NCI-H1930 (cell line): ENCODE data around the gene IQGAP3.
A peak's percentile ranks its signal among the peaks of the same experiment; 100 is the strongest.
"Not testable (repeated sequence)": the region's sequence is repeated elsewhere in the genome, so short reads cannot be mapped to it uniquely, and the experiment has no call there.

Source experiments
- DNase-seq, 2 experiments: peaks; one replicate each; lab custom pipeline; 2025; lab: John Stamatoyannopoulos, UW

Gene IQGAP3, protein sequence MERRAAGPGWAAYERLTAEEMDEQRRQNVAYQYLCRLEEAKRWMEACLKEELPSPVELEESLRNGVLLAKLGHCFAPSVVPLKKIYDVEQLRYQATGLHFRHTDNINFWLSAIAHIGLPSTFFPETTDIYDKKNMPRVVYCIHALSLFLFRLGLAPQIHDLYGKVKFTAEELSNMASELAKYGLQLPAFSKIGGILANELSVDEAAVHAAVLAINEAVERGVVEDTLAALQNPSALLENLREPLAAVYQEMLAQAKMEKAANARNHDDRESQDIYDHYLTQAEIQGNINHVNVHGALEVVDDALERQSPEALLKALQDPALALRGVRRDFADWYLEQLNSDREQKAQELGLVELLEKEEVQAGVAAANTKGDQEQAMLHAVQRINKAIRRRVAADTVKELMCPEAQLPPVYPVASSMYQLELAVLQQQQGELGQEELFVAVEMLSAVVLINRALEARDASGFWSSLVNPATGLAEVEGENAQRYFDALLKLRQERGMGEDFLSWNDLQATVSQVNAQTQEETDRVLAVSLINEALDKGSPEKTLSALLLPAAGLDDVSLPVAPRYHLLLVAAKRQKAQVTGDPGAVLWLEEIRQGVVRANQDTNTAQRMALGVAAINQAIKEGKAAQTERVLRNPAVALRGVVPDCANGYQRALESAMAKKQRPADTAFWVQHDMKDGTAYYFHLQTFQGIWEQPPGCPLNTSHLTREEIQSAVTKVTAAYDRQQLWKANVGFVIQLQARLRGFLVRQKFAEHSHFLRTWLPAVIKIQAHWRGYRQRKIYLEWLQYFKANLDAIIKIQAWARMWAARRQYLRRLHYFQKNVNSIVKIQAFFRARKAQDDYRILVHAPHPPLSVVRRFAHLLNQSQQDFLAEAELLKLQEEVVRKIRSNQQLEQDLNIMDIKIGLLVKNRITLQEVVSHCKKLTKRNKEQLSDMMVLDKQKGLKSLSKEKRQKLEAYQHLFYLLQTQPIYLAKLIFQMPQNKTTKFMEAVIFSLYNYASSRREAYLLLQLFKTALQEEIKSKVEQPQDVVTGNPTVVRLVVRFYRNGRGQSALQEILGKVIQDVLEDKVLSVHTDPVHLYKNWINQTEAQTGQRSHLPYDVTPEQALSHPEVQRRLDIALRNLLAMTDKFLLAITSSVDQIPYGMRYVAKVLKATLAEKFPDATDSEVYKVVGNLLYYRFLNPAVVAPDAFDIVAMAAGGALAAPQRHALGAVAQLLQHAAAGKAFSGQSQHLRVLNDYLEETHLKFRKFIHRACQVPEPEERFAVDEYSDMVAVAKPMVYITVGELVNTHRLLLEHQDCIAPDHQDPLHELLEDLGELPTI (N-terminal part only)

DNA sequence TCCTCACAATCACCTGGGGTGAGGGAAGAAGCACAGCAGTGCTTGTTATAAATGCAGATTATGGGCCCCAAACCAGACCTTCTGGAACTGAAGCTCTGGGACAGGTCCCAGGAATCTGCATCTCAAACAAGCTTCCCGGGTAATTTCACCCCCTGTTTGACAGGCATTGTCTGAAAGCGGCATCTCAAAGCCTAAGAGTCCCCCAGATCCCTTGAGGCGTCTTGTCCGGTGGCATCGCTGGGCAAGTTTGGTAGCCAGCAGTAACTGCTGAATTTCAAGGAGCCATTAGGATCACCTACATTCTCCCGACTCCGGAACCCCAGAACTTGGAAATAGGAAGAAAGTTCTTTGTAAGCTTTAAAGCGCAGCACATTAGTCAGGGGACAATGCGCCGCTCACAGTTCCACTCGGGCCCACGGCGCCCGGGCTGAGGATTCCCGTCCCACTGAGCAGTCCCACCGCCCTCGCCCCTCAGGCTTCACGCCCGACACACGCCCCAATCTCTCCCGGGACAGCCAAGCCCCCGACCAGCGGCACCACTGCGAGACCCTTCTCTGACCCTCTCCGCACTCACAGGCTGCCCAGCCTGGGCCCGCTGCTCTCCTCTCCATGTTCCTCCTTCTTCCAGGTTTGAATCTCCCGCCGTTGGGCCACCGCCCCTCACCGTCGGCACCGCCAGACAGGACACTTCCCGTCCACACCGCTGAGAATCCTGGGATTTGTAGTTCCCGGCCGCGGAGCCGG, at the start of gene IQGAP3:
Gene IQGAP3 (minus strand): TSS at position 647 of the 744 bp plus-strand sequence. CDS start 36 bp downstream, at position 611.
- peak; percentile 64 to 76 for DNase-seq

DNA sequence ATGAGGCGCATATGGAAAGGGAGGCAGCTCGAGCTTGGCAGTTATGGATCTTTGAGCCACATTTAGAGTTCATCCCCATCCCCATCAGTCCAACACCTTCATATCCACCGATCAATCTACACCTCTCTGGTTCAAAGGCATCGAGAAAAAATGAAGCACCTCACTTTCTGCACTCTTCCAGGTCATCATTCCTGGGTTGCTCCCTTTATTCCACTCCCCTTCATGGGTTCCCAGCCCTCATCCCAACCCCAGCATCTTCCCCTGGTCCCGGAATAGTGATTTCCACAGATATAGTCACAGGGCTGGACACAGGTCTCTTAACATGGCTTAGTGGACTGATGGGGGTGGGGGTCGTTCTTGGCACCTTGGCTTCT, 47.2 kb upstream of the IQGAP3 start:
- no peak for DNase-seq

DNA sequence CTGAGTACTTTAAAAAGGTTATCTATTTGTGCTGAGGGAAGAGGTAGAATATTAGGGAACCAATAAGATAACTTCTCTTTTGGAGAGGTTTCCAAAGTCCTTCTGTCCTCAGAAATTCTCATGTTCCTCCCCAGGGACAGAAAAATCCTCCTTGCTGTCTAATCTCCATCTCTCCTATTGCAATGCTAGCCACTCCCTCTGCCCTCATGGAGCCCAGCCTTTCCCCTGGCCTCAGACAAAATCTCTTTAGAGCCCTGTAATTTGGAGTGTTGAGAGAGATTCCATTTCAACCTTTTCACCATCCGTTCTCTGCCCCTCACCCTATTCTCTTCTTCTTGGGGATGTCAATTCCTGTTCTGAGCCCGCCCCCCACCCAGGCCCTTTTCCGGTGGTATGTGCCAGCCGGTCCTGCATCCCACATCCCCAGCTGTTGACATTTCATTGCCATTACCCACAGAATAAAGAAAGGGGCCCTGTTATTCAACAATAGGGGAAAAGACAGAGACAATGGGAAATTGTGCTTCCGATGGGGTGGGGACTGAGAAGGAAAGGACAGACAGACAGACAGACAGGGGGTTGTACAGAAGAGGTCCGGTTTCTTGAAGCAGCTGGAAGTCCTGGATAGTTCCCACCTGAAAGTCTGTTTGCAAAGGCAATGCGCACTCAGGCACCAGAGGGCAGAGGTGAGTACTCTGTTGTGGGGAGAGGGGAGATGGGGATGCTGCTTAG, 46.7 kb upstream of the IQGAP3 start, which contains the start of gene HAPLN2:
Gene HAPLN2 (plus strand): TSS at position 563 of the 729 bp plus-strand sequence. CDS start 4,076 bp downstream, outside the sequence.
- DNase-seq: no peak

DNA sequence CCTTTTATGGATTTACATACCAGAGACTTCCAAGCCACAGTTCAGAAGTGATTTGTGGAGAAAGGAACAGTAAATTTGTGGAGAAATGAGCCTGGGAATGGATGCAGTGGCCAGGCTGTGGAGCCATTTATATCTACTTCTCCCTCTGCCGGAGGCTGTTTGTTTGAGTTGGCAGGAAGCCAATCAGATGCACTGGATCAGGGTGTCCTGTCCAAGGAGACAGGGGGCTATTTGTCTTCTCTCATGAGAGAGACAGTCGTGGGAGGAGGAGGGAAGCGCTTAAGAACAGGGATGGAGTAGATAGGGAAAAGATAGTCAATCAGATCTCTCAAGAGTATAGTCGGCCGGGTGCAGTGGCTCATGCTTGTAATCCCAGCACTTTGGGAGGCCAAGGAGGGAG, 44.1 kb upstream of the IQGAP3 start:
- DNase-seq: no peak

DNA sequence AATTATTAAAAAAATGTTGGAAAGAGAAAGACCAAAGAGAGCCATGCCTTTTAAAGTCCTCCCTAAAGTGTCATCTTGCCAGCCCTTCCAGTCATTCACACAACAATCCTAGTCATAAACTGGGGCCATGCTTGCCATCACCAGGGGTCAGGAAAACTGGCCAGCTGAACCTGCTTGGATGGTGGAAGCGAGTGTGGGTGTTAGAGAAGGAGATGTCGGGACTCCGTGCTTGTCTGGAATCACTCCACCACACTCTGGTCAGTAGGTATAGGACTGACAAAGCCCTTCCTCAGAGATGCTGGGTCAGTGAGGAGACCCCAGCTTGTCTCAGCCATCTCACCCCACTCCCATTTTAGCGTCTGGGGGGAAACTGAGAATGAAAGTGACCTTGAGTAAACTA, 43.6 kb upstream of the IQGAP3 start:
- no peak for DNase-seq

DNA sequence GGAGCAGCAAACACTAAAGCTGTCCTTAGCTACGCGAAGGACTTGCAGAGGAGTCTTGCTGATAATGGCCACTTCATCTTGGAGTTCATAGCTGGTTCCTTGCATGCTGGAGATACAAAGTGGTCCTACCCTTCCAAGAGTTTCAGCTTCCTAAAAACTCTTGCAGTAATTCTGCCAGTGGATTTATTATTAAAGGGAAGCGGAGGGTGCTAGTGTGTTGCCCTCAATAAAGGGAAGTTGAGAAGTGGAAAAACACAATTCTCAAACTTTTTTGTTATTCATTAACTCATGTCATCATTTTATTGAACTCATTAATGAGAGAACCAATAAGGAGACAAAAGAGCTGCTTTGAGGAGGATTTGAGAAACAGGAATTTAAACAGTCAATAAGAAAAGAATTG, 40.3 kb upstream of the IQGAP3 start:
- DNase-seq: no peak

DNA sequence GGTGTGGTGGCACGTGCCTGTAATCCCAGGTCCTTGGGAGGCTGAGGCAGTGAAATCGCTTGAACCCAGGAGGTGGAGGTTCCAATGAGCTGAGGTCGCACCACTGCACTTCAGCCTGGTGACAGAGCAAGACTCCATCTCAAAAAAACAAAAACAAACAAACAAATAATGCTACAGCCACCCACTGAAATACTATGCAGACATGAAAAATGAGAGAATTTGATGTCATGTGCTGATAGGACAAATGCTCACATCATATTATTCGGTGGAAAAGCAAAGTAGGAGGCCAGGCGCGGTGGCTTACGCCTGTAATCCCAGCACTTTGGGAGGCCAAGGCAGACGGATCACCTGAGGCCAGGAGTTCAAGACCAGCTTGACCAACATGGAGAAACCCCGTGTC, 37.7 kb upstream of the IQGAP3 start:
- not testable (repeated sequence) for DNase-seq

DNA sequence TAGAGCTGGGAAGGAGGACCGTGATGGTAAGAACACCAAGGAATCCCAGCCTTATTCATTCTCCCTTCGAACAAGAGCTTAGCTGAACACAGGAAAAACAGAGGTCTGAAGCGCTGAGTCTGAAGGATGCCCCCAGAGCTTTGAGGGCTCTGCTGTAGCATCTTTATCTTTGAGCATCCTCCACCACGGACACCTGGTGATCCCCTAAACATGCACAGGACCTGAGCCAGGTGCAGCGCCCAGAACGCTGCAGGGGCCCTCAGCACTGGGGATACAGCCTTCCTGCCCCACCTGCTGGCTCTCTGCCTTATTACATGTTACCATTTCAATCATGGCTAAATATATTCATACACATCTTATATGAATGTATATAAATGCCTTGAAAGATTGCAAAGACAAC, 36.6 kb upstream of the IQGAP3 start:
- DNase-seq: peak in 1 of 2 experiments; percentile 23

DNA sequence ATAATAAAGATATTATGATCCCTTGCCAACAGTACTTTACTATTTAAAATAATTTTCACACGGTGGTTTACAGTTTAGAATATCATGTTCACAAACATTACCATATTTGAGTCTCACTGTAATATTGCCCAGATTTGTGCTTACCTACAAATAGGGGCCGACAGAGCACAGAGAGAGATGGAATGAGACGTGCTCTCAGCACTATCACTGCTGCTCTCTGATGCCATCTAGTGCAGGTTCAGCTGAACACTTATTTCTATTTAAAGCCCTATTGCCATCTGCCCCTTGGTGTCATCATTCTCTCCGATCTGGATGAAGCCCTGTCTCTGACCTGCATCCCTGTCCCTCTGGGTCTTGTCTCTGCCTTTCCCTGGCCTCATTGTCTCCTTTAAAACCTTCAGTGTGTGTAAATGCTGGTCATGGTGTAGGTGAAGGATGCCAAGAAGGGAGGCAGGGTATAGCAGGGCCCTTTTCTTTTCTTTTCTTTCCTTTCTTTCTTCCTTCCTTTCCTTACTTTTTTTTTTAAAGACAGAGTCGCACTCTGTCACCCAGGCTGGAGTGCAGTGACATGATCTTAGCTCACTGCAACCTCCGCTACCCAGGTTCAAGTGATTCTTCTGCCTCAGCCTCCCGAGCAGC, 35.8 kb upstream of the IQGAP3 start:
- peak; percentile 36 to 71 for DNase-seq

DNA sequence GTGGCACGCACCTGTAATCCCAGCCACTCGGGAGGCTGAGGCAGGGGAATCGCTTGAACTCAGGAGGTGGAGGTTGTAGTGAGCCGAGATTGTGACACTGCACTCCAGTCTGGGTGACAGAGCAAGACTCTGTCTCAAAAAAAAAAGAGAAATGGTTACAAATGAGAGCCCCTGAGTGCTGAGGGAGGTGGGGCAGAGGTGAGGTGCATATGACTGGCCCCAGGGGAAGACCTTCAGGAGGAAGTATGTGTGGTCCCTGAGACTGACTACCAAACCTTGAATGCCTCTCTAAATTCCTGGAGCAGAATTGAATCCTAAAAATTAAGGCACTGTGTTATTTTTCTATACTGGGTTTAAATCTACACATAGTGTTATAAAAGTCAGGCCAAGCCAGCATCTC, 35.0 kb upstream of the IQGAP3 start:
- not testable (repeated sequence) for DNase-seq

DNA sequence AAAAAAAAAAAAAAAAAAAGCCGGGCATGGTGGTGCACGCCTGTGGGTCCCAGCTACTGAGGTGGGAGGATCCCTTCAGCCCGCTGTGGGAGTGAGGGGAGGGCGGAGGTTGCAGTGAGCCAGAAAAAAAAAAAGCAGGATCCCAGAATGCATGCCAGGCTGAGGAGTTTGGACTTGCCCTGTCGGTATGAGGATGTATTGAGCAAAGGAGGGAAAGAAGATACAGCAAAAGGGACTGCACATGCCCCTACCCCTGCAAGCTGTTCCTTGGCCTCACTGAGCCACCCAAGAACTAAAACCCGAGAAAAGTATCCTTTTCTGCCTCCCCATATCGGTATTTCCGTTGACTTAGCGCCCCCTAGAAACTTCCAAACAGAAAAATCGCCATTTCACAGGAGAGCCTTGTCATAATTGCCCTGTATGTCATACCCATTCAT, 30.2 kb upstream of the IQGAP3 start:
- peak in 1 of 2 experiments; percentile 25 for DNase-seq

DNA sequence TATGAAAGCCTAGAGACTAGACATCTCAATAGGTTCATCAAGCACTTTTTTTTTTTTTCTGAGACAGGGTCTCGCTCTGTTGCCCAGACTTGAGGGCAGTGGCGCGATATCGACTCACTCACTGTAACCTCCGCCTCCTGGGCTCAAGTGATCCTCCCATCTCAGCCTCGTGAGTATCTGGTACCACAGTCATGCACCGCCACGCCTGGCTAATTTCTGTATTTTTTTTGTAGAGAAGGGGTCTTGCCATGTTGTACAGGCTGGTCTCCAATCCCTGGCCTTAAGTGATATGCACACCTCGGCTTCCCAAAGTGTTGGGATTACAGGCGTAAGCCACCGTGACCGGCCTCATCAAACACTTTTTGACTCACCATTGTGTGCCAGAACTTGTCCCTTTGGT, 29.5 kb upstream of the IQGAP3 start:
- no peak for DNase-seq

DNA sequence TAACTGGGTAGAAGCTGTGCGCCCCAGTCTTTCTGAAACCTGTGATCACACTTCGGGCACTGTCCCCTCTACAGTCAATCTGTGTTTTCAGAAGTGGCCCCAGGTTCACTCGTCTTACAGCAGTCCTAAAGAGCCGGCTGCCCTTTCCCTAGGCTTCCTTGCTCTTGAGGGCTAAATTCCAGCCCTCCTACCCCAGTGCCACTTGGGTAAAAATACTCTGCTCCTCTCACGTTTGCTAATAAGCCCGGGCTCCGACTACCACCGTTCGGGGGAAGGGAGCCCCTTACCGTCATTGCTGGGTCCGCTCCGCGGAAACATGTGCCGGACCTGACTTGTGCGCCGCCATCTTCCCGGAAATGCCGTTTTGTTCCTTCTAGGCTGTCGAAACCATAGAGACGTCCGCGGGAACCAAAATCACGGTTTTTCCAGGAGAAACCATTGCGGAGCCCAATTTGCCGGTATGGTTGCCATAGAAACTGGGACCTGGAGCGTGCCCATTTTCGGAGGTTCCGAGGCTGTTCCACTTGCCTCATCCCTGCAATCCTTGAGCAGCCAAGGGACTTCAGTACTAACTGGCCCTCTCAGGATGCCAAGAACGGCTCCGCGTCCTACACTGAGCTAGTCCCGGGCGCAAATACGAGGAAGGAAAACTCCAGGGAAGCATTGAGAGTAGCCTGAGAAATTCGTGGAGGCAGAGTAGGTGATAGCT, 28.9 kb upstream of the IQGAP3 start, which contains the start of gene GPATCH4:
Gene GPATCH4 (minus strand): TSS at position 358 of the 709 bp plus-strand sequence.
- peak; percentile 70 to 78 for DNase-seq

DNA sequence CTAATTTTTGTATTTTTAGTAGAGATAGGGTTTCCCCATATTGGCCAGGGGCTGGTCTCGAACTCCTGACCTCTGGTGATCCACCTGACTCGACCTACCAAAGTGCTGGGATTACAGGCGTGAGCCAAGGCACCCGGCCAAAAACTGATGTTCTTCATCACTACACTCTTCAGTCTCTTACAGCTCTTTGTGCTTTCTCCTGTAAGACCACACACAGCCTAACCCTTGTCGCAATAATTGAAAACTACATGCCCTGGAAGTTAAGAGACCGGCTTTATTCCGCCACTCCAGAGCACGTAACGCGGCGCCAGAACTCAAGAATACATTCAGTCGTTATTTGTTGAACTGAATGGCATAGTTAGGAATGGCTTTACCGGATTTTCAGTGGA, 28.4 kb upstream of the IQGAP3 start:
- no peak for DNase-seq

DNA sequence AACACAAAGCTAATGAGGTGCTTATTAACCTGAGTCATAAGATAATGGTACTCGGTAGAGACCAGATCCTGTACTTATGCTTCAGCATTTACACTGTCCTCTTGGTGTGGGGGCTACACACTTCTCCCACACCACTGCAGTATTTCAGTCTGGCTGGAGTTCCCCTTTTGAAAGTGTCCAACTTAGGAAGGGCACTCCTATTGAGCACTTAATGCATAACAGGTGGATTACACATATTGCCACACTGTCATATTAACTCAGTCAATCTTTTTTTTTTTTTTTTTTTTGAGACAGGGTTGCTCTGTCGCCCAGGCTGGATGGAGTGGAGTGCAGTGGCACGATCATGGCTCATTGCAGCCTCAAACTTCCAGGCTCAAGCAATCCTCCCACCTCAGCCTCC, 27.4 kb upstream of the IQGAP3 start:
- DNase-seq: no peak

DNA sequence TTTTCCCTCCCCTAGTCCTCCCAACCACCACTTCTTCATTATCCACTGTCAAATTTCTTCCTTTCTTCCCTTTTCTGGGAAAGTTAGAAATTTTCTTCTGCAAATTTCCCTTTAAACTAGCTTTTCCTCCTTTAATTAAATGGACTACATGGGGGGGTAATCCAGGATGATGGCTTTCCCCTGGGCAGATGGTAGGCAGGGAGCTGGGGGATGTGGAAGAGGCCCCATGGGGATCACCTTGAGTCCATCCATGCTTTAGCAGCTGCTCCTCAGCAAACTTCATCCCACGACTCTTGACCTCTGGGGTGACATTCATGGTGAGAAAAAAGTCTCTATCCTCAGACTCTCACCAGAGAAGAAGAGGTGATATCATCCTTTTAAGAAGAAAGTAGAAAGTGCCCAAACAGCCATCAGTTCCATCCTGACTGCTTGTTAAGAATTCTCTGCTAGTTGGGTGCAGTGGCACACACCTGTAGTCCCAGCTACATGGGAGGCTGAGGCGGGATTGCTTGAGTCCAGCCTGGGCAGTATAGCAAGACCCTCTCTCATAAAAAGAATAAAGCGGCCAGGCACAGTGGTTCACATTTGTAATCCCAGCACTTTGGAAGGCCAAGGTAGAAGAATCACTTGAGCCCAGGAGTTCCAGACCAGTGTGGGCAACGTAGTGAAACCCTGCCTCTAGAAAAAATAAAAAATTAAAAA, 26.5 kb upstream of the IQGAP3 start:
- DNase-seq: no peak

DNA sequence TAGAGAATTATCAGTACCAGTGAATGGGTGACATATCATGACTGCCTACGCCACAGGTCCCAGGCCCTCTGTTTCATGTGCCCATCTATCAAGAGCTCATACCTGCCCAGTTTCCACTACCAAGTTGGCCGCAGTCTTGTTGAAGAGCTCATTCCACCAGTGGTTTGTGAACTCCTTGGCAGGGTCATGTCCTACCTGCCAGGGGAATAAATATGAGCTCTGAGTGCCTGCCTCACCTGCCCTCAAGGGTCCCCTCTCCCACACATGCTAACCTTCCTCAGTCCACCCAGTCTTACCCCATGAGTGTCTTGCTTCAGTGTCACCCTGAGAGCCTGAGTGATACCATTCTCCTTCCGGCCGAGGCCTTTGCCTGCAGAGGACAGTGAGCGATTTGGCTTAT, 25.8 kb upstream of the IQGAP3 start:
- no peak for DNase-seq

DNA sequence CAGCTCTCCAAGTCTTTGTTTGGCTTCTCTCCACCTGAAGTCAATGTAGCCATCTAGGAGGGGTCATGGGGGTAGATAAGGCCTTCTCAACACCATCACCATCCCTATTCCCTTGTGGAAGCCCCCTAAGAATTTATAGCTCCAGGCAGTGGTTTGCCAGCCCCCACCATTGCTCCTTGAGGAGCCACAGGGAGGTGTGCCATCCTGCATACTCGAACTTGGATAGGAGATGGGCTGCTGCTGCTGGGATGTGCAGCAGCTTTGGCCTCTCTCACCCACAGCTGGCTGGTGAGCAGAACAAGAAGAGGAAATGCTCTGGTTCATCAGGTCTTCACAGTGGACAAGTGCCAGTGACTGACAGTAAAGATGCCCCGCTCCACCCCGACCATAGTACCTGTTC, 24.1 kb upstream of the IQGAP3 start:
- no peak for DNase-seq

DNA sequence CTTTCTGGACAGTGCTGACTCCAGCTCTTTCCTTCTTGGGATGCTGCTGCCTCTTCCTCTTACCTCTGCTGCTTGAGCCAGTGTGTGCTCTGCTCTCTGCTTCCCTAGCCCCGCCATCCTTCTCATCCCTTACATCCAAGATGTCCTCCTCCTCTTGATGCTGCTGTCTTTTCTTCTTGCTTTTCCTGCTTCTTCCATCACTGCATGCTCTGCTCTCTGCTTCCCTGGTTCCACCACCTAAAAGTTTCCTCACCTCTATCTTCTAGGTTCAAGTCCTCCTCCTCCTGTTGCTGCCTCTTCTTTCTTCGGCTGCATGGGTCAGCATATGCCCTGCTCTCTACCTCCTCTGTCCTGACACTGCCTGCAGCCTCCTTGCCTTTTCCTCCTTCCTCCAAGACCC, 22.7 kb upstream of the IQGAP3 start:
- DNase-seq: no peak
